RCC 7860 (cell line): ENCODE results near the gene STC2.
"Not testable (repeated sequence)": the region's sequence is repeated elsewhere in the genome, so short reads cannot be mapped to it uniquely, and the experiment has no call there.

ENCODE experiments used
- DNase-seq: peaks from one replicate; pipeline ENCODE4 v3.0.0-alpha.2; 2015; ENCODE audit warnings: low spot score
- FAIRE-seq: peaks from 2 replicates; lab custom pipeline; 2012; peaks lifted over from hg19 to GRCh38; lab: Jason Lieb, UNC

STC2 gene

GRCh38 chr5:173327948-173328843, at the start of gene STC2:
Gene STC2 (minus strand): TSS chr5:173328414. CDS start chr5:173328193, 221 bp downstream.
- no peak for FAIRE-seq
- peak; percentile 79 for DNase-seq

- no peak for FAIRE-seq
Measured at GRCh38 chr5:173371400-173371799, 43.2 kb upstream of the STC2 start.

GRCh38 chr5:173363406-173363805, 35.2 kb upstream of the STC2 start:
- not testable (repeated sequence) for FAIRE-seq, DNase-seq

More at GRCh38 chr5:173371400-173371799, 43.2 kb upstream of the STC2 start:
- DNase-seq, result no peak

GRCh38 chr5:173355561-173355960, 27.3 kb upstream of the STC2 start:
- DNase-seq (no peak), FAIRE-seq (no peak)

GRCh38 chr5:173354645-173355044, 26.4 kb upstream of the STC2 start:
- DNase-seq (no peak), FAIRE-seq (no peak)

GRCh38 chr5:173352366-173353349, 24.4 kb upstream of the STC2 start:
- FAIRE-seq (no peak), DNase-seq (no peak)

- DNase-seq (no peak), FAIRE-seq (no peak)
Measured at GRCh38 chr5:173342813-173343755, 14.9 kb upstream of the STC2 start.

GRCh38 chr5:173341961-173342430, 13.8 kb upstream of the STC2 start:
- no peak for DNase-seq
- no peak for FAIRE-seq

- FAIRE-seq (no peak), DNase-seq (no peak)
Measured at GRCh38 chr5:173340984-173341383, 12.8 kb upstream of the STC2 start.

- FAIRE-seq (no peak), DNase-seq (no peak)
Measured at GRCh38 chr5:173340451-173340850, 12.2 kb upstream of the STC2 start.

- no peak for DNase-seq
- FAIRE-seq, result no peak
Measured at GRCh38 chr5:173339286-173339685, 11.1 kb upstream of the STC2 start.

- no peak for DNase-seq
- FAIRE-seq, result no peak
Measured at GRCh38 chr5:173338380-173339015, 10.3 kb upstream of the STC2 start.

GRCh38 chr5:173334808-173335207, 6.6 kb upstream of the STC2 start:
- FAIRE-seq, result no peak
- DNase-seq, result no peak

GRCh38 chr5:173333925-173334661, 5.9 kb upstream of the STC2 start:
- DNase-seq, result no peak
- FAIRE-seq, result no peak

GRCh38 chr5:173331956-173332479, 3.8 kb upstream of the STC2 start:
- FAIRE-seq (no peak), DNase-seq (peak; percentile 67)

- no peak for FAIRE-seq
- no peak for DNase-seq
Measured at GRCh38 chr5:173331287-173331686, 3.1 kb upstream of the STC2 start.

- no peak for DNase-seq
- no peak for FAIRE-seq
Measured at GRCh38 chr5:173330338-173331206, 2.4 kb upstream of the STC2 start.
